Spleen (tissue), 7 donors: ENCODE measurements around the gene WDR64.

Source experiments
- CTCF ChIP-seq, 11 experiments: fragments of 200-600 bp in 7 of 11; fragments of 450-650 bp in 4 of 11; sonication (generic) in 4 of 11; IDR thresholded peaks in 8 of 11; conservative IDR thresholded peaks in 3 of 11; 1 replicate in 7 of 11; 2 replicates in 4 of 11; pipeline versions ENCODE4 v1.4.0 to v1.8.0; 2016 to 2021; ENCODE audit warnings: antibody characterized with exemption in 11 of 11, inconsistent platforms in 4 of 11, mild to moderate bottlenecking in 1 of 11
- POLR2A ChIP-seq, 3 donors: fragments of 450-650 bp; IDR thresholded peaks; one replicate each; pipeline ENCODE4 v1.5.1; 2017; ENCODE audit warnings: antibody characterized with exemption in 3 of 3, mild to moderate bottlenecking in 1 of 3
- POLR2AphosphoS5 ChIP-seq, 3 donors: sonication (generic); formaldehyde crosslinking; IDR thresholded peaks; one replicate each; pipeline ENCODE4 v1.5.1; 2017; ENCODE audit warnings: antibody characterized with exemption in 3 of 3
- donor health status: DM: no; HTN: no; CAD: no; lungs with moderate emphysema.
- donor health status: DM: no; HTN: no; CAD: no.
- donor health status: DM: no; HTN: no; CAD: no.

- TF ChIP-seq CTCF (IDR thresholded peaks at IDR 0.05 in 8 of 11, conservative IDR thresholded peaks at IDR 0.05 in 3 of 11) (no peak), POLR2A (IDR thresholded peaks at IDR 0.05) (no peak), POLR2AphosphoS5 (IDR thresholded peaks at IDR 0.05) (no peak)
Measured at GRCh38 chr1:241706257-241706656, 54.2 kb downstream of the WDR64 start.
